Measurements from ENCODE around the gene WDR70.

DNA sequence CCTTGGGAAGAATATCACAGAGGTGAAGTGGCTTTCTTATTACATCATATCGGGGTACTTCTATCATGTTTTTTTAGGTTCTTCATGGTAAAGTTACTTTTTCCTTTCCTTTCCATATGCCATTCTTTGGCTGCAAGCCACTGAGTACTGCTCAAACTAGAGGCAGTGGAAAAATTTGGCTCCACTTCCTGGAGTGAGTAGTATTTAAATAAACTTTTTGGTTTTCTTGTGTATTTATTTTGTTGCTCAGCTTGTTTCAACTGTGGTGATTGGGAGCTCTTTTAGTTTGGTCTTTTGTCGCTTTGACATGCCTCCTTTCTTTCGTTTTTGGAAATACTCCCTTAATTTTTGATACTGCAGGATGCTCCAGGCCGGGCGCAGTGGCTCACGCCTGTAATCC, 69.8 kb downstream of the WDR70 start:
- TF ChIP-seq, protein P1, sequence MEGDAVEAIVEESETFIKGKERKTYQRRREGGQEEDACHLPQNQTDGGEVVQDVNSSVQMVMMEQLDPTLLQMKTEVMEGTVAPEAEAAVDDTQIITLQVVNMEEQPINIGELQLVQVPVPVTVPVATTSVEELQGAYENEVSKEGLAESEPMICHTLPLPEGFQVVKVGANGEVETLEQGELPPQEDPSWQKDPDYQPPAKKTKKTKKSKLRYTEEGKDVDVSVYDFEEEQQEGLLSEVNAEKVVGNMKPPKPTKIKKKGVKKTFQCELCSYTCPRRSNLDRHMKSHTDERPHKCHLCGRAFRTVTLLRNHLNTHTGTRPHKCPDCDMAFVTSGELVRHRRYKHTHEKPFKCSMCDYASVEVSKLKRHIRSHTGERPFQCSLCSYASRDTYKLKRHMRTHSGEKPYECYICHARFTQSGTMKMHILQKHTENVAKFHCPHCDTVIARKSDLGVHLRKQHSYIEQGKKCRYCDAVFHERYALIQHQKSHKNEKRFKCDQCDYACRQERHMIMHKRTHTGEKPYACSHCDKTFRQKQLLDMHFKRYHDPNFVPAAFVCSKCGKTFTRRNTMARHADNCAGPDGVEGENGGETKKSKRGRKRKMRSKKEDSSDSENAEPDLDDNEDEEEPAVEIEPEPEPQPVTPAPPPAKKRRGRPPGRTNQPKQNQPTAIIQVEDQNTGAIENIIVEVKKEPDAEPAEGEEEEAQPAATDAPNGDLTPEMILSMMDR (conservative IDR thresholded peaks at IDR 0.05): no peak
- TF ChIP-seq EZH2 (IDR thresholded peaks at IDR 0.05; ENCODE audit: low read depth): no peak

All from PC-9 (cell line).